Kidney (tissue), 14 donors: ENCODE results near the gene CLMP. TPM values are rescaled to one million over a fixed set of nuclear protein-coding genes. Genes with fewer than 3 reads are reported as not detected.
A peak's percentile ranks its signal among the peaks of the same experiment; 100 is the strongest.

Experiments
- DNase-seq, 5 donors: peaks; one replicate each; pipeline ENCODE4 v3.0.0-alpha.2; 2013 to 2020
- FAIRE-seq: peaks from 2 replicates; lab custom pipeline; 2012; peaks lifted over from hg19 to GRCh38; lab: Jason Lieb, UNC
- H3K27ac ChIP-seq, 2 donors: one replicate each; pipeline ENCODE4 v1.7.0; 2013; ENCODE audit warnings: low read depth in 2 of 2, low read length in 2 of 2, inconsistent platforms in 1 of 2
- H3K27me3 ChIP-seq: one replicate; pipeline ENCODE4 v1.7.1; 2013; ENCODE audit warnings: low read length, inconsistent platforms; ENCODE audit not compliant: control insufficient read depth, insufficient read depth
- H3K36me3 ChIP-seq, 3 donors: one replicate each; pipeline versions ENCODE4 v1.7.0 to v1.7.1; 2013; ENCODE audit warnings: low read length in 3 of 3, control low read depth in 1 of 3, inconsistent platforms in 1 of 3; ENCODE audit not compliant: insufficient read depth in 3 of 3, control insufficient read depth in 2 of 3
- H3K4me1 ChIP-seq, 3 donors: one replicate each; pipeline versions ENCODE4 v1.7.0 to v1.7.1; 2013; ENCODE audit warnings: low read length in 3 of 3, inconsistent platforms in 1 of 3, low read depth in 1 of 3; ENCODE audit not compliant: control insufficient read depth in 2 of 3, insufficient read depth in 2 of 3
- H3K4me3 ChIP-seq, 3 donors: one replicate each; pipeline versions ENCODE4 v1.7.0 to v1.8.1; 2013; ENCODE audit warnings: low read length in 3 of 3, control low read depth in 1 of 3, inconsistent platforms in 1 of 3
- H3K9ac ChIP-seq, 3 donors: one replicate each; pipeline versions ENCODE4 v1.7.0 to v1.7.1; 2013; ENCODE audit warnings: low read length in 3 of 3, control low read depth in 1 of 3, inconsistent platforms in 1 of 3
- H3K9me3 ChIP-seq, 3 donors: one replicate each; pipeline versions ENCODE4 v1.7.0 to v1.7.1; 2013; ENCODE audit warnings: low read length in 3 of 3, control low read depth in 1 of 3, inconsistent platforms in 1 of 3; ENCODE audit not compliant: control insufficient read depth in 2 of 3, insufficient read depth in 1 of 3
- CTCF ChIP-seq: IDR thresholded peaks from 3 replicates; pipeline ENCODE4 v1.5.1; 2012; ENCODE audit warnings: mild to moderate bottlenecking, moderate library complexity, borderline replicate concordance; ENCODE audit not compliant: insufficient read depth; ENCODE audit errors: extremely low read depth
- intact Hi-C: fragments of 100-400 bp; cut with DNase I; formaldehyde crosslinking; loops from one replicate; pipeline ENCODE4 v1.11.1; 2022
- polyA plus RNA-seq: library from polyadenylated mRNA; stranded (reverse); fragments of 350-450 nt; fragmentation: Illumina TruSeq; extraction: RNeasy Lipid Tissue Mini Kit (QIAGEN cat#74804); gene quantifications from one replicate; pipeline ENCODE4 v1.2.3, GENCODE V29; 2014; ENCODE audit warnings: low read depth, low replicate concordance; ENCODE audit not compliant: insufficient read depth
- total RNA-seq: library from RNA; stranded (reverse); fragmentation: NEBNext Ultra II Directional; extraction: Animal tissue kit (Norgen Biotek cat#: 25700); gene quantifications from one replicate; pipeline ENCODE4 v1.2.1, GENCODE V29; 2021
- donor health status: control.
- donor health status: control.
- donor health status: control.
- donor health status: control.
- donor health status: control.
- donor health status: DM: yes; HTN: yes; CAD: no.
- donor health status: Normal renal cell carcinoma (clear cell type).

The CLMP gene
- total and polyA plus RNA-seq, 2 donors from 2014 or later: 1.2 to 6.8 TPM

DNA sequence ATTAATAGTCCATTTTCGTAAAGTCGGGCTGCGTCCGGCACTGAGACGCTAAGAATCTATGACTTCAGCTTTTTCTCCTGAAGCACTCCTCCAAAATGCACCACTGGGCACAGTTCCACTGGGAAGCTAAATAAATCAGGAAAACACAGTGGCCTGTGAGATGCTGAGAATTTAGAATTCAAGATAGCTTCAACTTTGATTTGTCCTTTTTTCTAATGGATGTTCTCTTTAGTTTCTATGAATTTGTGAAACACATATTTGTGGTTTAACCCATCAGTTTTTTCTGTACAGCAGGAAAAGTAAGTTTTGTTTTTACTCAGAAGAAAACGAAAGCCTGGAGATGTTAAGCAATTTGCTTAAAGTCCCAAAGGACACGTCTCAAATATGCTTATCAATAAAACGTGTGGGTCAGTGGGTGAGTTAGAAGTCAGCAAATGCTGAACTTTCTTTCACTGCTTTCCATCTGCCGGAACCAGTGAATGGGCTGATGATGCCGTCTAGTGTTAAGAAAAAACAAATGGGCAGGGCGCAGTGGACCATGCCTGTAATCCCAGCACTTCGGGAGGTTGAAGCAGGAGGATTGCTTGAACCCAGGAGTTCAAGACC lies 40.7 kb upstream of the CLMP start:
- Histone ChIP-seq H3K27ac (no peak overlapping the region), H3K9me3 (no peaks in the 10 kb centered on the region), H3K27me3 (no peaks in the 10 kb centered on the region), H3K4me1 (peaks cover 0 to 3% (median 0%) of the 10 kb centered on the region in 3 donors), H3K36me3 (no peaks in the 10 kb centered on the region), H3K4me3 (no peak overlapping the region), H3K9ac (no peak overlapping the region)
- intact Hi-C loops: no loop called here
- FAIRE-seq (no peak), DNase-seq (peak in 1 of 5 donors; percentile 46)
- TF ChIP-seq CTCF: no peak

- Histone ChIP-seq H3K36me3 (no peaks in the 10 kb centered on the region), H3K27ac (no peak overlapping the region), H3K4me3 (no peak overlapping the region), H3K9ac (no peak overlapping the region), H3K4me1 (peaks cover 0 to 3% (median 0%) of the 10 kb centered on the region in 3 donors), H3K27me3 (no peaks in the 10 kb centered on the region), H3K9me3 (no peaks in the 10 kb centered on the region)
- peak; percentile 24 for TF ChIP-seq CTCF
- intact Hi-C loops: no loop called here
- FAIRE-seq (no peak), DNase-seq (peak in 1 of 5 donors; percentile 82)
Observed at GRCh38 chr11:123235117-123235655, 40.1 kb upstream of the CLMP start.

GRCh38 chr11:123233975-123234334 lies 38.9 kb upstream of the CLMP start:
- Histone ChIP-seq H3K27me3 (no peaks in the 10 kb centered on the region), H3K4me3 (no peak overlapping the region), H3K27ac (no peak overlapping the region), H3K9ac (no peak overlapping the region), H3K36me3 (no peaks in the 10 kb centered on the region), H3K9me3 (no peaks in the 10 kb centered on the region), H3K4me1 (peaks cover 0 to 3% (median 0%) of the 10 kb centered on the region in 3 donors)
- FAIRE-seq (no peak), DNase-seq (no peak)
- intact Hi-C loops: no loop called here
- TF ChIP-seq CTCF: no peak
